Adrenal gland (tissue), 5 donors: Measurements from ENCODE around the gene EPHA5.

ENCODE experiments used
- CTCF ChIP-seq, 6 experiments: fragments of 450-650 bp in 4 of 6; fragments of 200-600 bp in 2 of 6; sonication (generic) in 1 of 6; IDR thresholded peaks; 1 replicate in 5 of 6; 2 replicates in 1 of 6; pipeline versions ENCODE4 v1.5.1 to v1.8.0; 2016 to 2021; ENCODE audit warnings: antibody characterized with exemption in 6 of 6, mild to moderate bottlenecking in 2 of 6, moderate library complexity in 1 of 6
- POLR2A ChIP-seq, 2 donors: fragments of 450-650 bp; IDR thresholded peaks; one replicate each; pipeline ENCODE4 v1.6.1; 2017; ENCODE audit warnings: antibody characterized with exemption in 2 of 2, mild to moderate bottlenecking in 2 of 2, moderate library complexity in 1 of 2
- donor health status: DM: no; HTN: no; CAD: no.

- TF ChIP-seq POLR2A (IDR thresholded peaks at IDR 0.05) (no peak), CTCF (IDR thresholded peaks at IDR 0.05) (no peak)
Observed at GRCh38 chr4:65651031-65651430, 19.3 kb downstream of the EPHA5 start.
